ENCODE measurements around the gene UPK3BL2.
"Not testable (repeated sequence)": the region's sequence is repeated elsewhere in the genome, so short reads cannot be mapped to it uniquely, and the experiment has no call there.

UPK3BL2 gene

DNA sequence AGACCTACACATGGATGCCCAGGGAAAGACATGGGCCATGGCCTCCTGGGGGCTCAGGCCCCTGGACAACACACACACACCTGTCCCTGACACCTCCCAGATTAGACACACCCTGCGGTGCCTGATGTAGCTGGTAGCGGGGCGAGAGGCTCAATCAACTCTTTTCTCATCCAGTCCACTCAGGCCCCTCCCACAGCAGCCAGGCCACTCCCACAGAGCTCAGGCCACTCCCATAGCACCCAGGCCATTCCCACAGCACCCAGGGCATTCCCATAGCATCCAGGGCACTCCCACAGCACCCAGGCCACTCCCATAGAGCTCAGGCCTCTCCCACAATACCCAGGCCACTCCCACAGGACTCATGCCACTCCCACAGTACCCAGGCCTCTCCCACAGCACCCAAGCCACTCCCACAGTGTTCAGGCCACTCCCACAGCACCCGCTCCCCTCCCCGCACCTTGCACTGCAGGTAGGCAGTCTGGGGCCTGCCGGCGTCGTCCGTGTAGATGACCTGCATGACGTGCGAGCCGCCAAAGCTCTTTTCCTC is 52.9 kb downstream of the UPK3BL2 start:
- H3K9me3 Mint-ChIP-seq; H3K27ac Mint-ChIP-seq; intact Hi-C loops (cut with micrococcal nuclease); H3K4me1 Mint-ChIP-seq (ENCODE audit: low read depth); H3K4me3 Mint-ChIP-seq; H3K36me3 Mint-ChIP-seq (ENCODE audit: low read depth); H3K27me3 Mint-ChIP-seq: not testable (repeated sequence)
